Measurements from ENCODE around the gene FMN1.

- TF ChIP-seq EZH2 (IDR thresholded peaks at IDR 0.05) (no peak), POLR2AphosphoS5 (IDR thresholded peaks at IDR 0.05; ENCODE audit: borderline replicate concordance, low read depth, low read length) (no peak)
Measured at GRCh38 chr15:32857732-32858131, 336.8 kb downstream of the FMN1 start.

Data from SK-N-MC (cell line).